T-helper 1 cell treated with Interleukin-12 subunit alpha and Interleukin-12 subunit beta and Interleukin-4 antibody, amounts not matched to agents 30 μg/mL and 1 μg/mL, for 36 hours (primary cell): ENCODE results near the gene BICD2.
A peak's percentile ranks its signal among the peaks of the same experiment; 100 is the strongest.

Experiments used
- H3K27ac Mint-ChIP-seq: one replicate; pipeline ENCODE4 v1.8.0; 2021; ENCODE audit warnings: mild to moderate bottlenecking, mixed read lengths
- H3K27me3 Mint-ChIP-seq: one replicate; pipeline ENCODE4 v1.8.0; 2021; ENCODE audit warnings: low read depth, mixed read lengths
- H3K36me3 Mint-ChIP-seq: one replicate; pipeline ENCODE4 v1.8.0; 2021; ENCODE audit warnings: low read depth, mixed read lengths
- H3K4me1 Mint-ChIP-seq: one replicate; pipeline ENCODE4 v1.8.0; 2021; ENCODE audit warnings: low read depth, mixed read lengths
- H3K4me3 Mint-ChIP-seq: one replicate; pipeline ENCODE4 v1.8.0; 2021; ENCODE audit warnings: mild to moderate bottlenecking, moderate library complexity, mixed read lengths
- H3K9me3 Mint-ChIP-seq: one replicate; pipeline ENCODE4 v1.8.0; 2021; ENCODE audit warnings: mixed read lengths

BICD2 gene

GRCh38 chr9:92711146-92711545, 53.5 kb downstream of the BICD2 start:
- Mint-ChIP-seq H3K36me3 (peaks cover 19% of the 10 kb centered on the region), H3K27me3 (no peaks in the 10 kb centered on the region), H3K4me1 (peaks cover 33% of the 10 kb centered on the region), H3K9me3 (no peaks in the 10 kb centered on the region), H3K27ac (peak overlapping the region; percentile 78), H3K4me3 (no peak overlapping the region)

- peaks cover 36% of the 10 kb centered on the region for H3K4me1 Mint-ChIP-seq
- H3K27ac Mint-ChIP-seq = peak overlapping the region; percentile 46
- no peaks in the 10 kb centered on the region for H3K9me3 Mint-ChIP-seq
- H3K27me3 Mint-ChIP-seq = no peaks in the 10 kb centered on the region
- no peak overlapping the region for H3K4me3 Mint-ChIP-seq
- H3K36me3 Mint-ChIP-seq = peaks cover 21% of the 10 kb centered on the region
Observed at GRCh38 chr9:92710368-92710767, 54.3 kb downstream of the BICD2 start.

GRCh38 chr9:92709954-92710353, 54.7 kb downstream of the BICD2 start:
- Mint-ChIP-seq H3K27me3 (no peaks in the 10 kb centered on the region), H3K4me1 (peaks cover 36% of the 10 kb centered on the region), H3K4me3 (no peak overlapping the region), H3K9me3 (no peaks in the 10 kb centered on the region), H3K36me3 (peaks cover 21% of the 10 kb centered on the region), H3K27ac (no peak overlapping the region)

GRCh38 chr9:92709240-92709639, 55.4 kb downstream of the BICD2 start:
- Mint-ChIP-seq H3K36me3 (peaks cover 21% of the 10 kb centered on the region), H3K4me3 (no peak overlapping the region), H3K27ac (no peak overlapping the region)

GRCh38 chr9:92707530-92707929, 57.1 kb downstream of the BICD2 start:
- Mint-ChIP-seq H3K9me3 (no peaks in the 10 kb centered on the region), H3K4me3 (no peak overlapping the region), H3K36me3 (peaks cover 18% of the 10 kb centered on the region), H3K27ac (no peak overlapping the region), H3K4me1 (peaks cover 29% of the 10 kb centered on the region), H3K27me3 (no peaks in the 10 kb centered on the region)

More at GRCh38 chr9:92709240-92709639, 55.4 kb downstream of the BICD2 start:
- Mint-ChIP-seq H3K9me3 (no peaks in the 10 kb centered on the region), H3K27me3 (no peaks in the 10 kb centered on the region), H3K4me1 (peaks cover 36% of the 10 kb centered on the region)

- H3K36me3 Mint-ChIP-seq = peaks cover 12% of the 10 kb centered on the region
- H3K9me3 Mint-ChIP-seq = no peaks in the 10 kb centered on the region
- H3K27ac Mint-ChIP-seq = peak overlapping the region; percentile 23
- no peak overlapping the region for H3K4me3 Mint-ChIP-seq
- no peaks in the 10 kb centered on the region for H3K27me3 Mint-ChIP-seq
- H3K4me1 Mint-ChIP-seq = peaks cover 19% of the 10 kb centered on the region
Observed at GRCh38 chr9:92706218-92706940, 58.3 kb downstream of the BICD2 start.

- Mint-ChIP-seq H3K4me1 (peaks cover 15% of the 10 kb centered on the region), H3K9me3 (no peaks in the 10 kb centered on the region), H3K27ac (no peak overlapping the region), H3K36me3 (peaks cover 9% of the 10 kb centered on the region), H3K4me3 (no peak overlapping the region), H3K27me3 (no peaks in the 10 kb centered on the region)
Observed at GRCh38 chr9:92704528-92704927, 60.1 kb downstream of the BICD2 start.

GRCh38 chr9:92696619-92697018, 68.0 kb downstream of the BICD2 start:
- Mint-ChIP-seq H3K4me1 (peaks cover 10% of the 10 kb centered on the region), H3K4me3 (peak overlapping the region; percentile 4), H3K27me3 (peaks cover 30% of the 10 kb centered on the region), H3K27ac (no peak overlapping the region), H3K9me3 (peaks cover 40% of the 10 kb centered on the region), H3K36me3 (peaks cover 15% of the 10 kb centered on the region)

GRCh38 chr9:92686954-92687353, 77.7 kb downstream of the BICD2 start:
- no peak overlapping the region for H3K4me3 Mint-ChIP-seq
- no peaks in the 10 kb centered on the region for H3K36me3 Mint-ChIP-seq

GRCh38 chr9:92685022-92685421, 79.6 kb downstream of the BICD2 start:
- Mint-ChIP-seq H3K9me3 (peaks cover 3% of the 10 kb centered on the region), H3K27me3 (peaks cover 2% of the 10 kb centered on the region), H3K4me1 (no peaks in the 10 kb centered on the region), H3K4me3 (no peak overlapping the region), H3K27ac (no peak overlapping the region), H3K36me3 (no peaks in the 10 kb centered on the region)

More at GRCh38 chr9:92686954-92687353, 77.7 kb downstream of the BICD2 start:
- H3K27ac Mint-ChIP-seq = no peak overlapping the region
- no peaks in the 10 kb centered on the region for H3K4me1 Mint-ChIP-seq
- H3K9me3 Mint-ChIP-seq = peaks cover 13% of the 10 kb centered on the region
- peaks cover 12% of the 10 kb centered on the region for H3K27me3 Mint-ChIP-seq

GRCh38 chr9:92682269-92682668, 82.4 kb downstream of the BICD2 start:
- no peaks in the 10 kb centered on the region for H3K27me3 Mint-ChIP-seq
- H3K4me3 Mint-ChIP-seq = no peak overlapping the region
- no peak overlapping the region for H3K27ac Mint-ChIP-seq
- H3K4me1 Mint-ChIP-seq = no peaks in the 10 kb centered on the region
- no peaks in the 10 kb centered on the region for H3K9me3 Mint-ChIP-seq
- no peaks in the 10 kb centered on the region for H3K36me3 Mint-ChIP-seq

- Mint-ChIP-seq H3K4me1 (no peaks in the 10 kb centered on the region), H3K9me3 (no peaks in the 10 kb centered on the region), H3K36me3 (no peaks in the 10 kb centered on the region), H3K27me3 (no peaks in the 10 kb centered on the region), H3K27ac (no peak overlapping the region), H3K4me3 (no peak overlapping the region)
Observed at GRCh38 chr9:92680166-92681119, 84.2 kb downstream of the BICD2 start.

- Mint-ChIP-seq H3K9me3 (no peaks in the 10 kb centered on the region), H3K4me3 (no peak overlapping the region), H3K27me3 (no peaks in the 10 kb centered on the region), H3K4me1 (no peaks in the 10 kb centered on the region), H3K27ac (no peak overlapping the region), H3K36me3 (no peaks in the 10 kb centered on the region)
Observed at GRCh38 chr9:92679413-92680165, 85.0 kb downstream of the BICD2 start.

GRCh38 chr9:92671323-92671722, 93.3 kb downstream of the BICD2 start:
- Mint-ChIP-seq H3K4me3 (peak overlapping the region; percentile 85), H3K36me3 (peaks cover 11% of the 10 kb centered on the region), H3K9me3 (no peaks in the 10 kb centered on the region), H3K27me3 (no peaks in the 10 kb centered on the region), H3K27ac (no peak overlapping the region), H3K4me1 (peaks cover 21% of the 10 kb centered on the region)
